ENCODE results near the gene DQX1.

GRCh38 chr2:74575320-74575719, 49.3 kb upstream of the DQX1 start:
- TF ChIP-seq CTCF (tag by site-specific recombination; IDR thresholded peaks at IDR 0.05): no peak
- TF ChIP-seq ZNF350 (tag by site-specific recombination; IDR thresholded peaks at IDR 0.05): no peak
- TF ChIP-seq SP2 (tag by site-specific recombination; IDR thresholded peaks at IDR 0.05): no peak
- no peak for TF ChIP-seq GLIS1 (tag by site-specific recombination; IDR thresholded peaks at IDR 0.05)
